ACC112 (cell line): Measurements from ENCODE around the gene PCGF5.
"Not testable (repeated sequence)": the region's sequence is repeated elsewhere in the genome, so short reads cannot be mapped to it uniquely, and the experiment has no call there.

Source experiments
- H2AFZ ChIP-seq: fragments of 200-600 bp; sonication (generic); one replicate; pipeline ENCODE4 v1.6.0; 2017; ENCODE audit warnings: antibody characterized with exemption, low read length; ENCODE audit not compliant: unreplicated experiment
- H3K27ac ChIP-seq: fragments of 200-600 bp; sonication (generic); 2 replicates; pipeline ENCODE4 v1.5.1; 2014; ENCODE audit warnings: low read depth, mild to moderate bottlenecking, antibody characterized with exemption, low read length, moderate library complexity
- H3K27me3 ChIP-seq: fragments of 200-600 bp; sonication (generic); 2 replicates; pipeline ENCODE4 v1.6.1; 2014; ENCODE audit warnings: mild to moderate bottlenecking, antibody characterized with exemption, low read length, moderate library complexity, mixed read lengths; ENCODE audit not compliant: insufficient read depth
- H3K36me3 ChIP-seq: fragments of 200-600 bp; sonication (generic); 2 replicates; pipeline ENCODE4 v1.6.1; 2016; ENCODE audit warnings: mild to moderate bottlenecking, antibody characterized with exemption, low read length, moderate library complexity, mixed read lengths; ENCODE audit not compliant: insufficient read depth
- H3K4me1 ChIP-seq: fragments of 200-600 bp; sonication (generic); one replicate; pipeline ENCODE4 v1.6.1; 2016; ENCODE audit warnings: low read length, mixed read lengths; ENCODE audit not compliant: insufficient read depth, unreplicated experiment, control insufficient read depth
- H3K4me3 ChIP-seq: fragments of 200-600 bp; sonication (generic); 2 replicates; pipeline ENCODE4 v1.5.1; 2014; ENCODE audit warnings: mild to moderate bottlenecking, low read depth, low read length
- H3K79me2 ChIP-seq: fragments of 200-600 bp; sonication (generic); one replicate; pipeline ENCODE4 v1.6.0; 2016; ENCODE audit warnings: low read length; ENCODE audit not compliant: control insufficient read depth, unreplicated experiment, insufficient read depth

The PCGF5 gene

DNA sequence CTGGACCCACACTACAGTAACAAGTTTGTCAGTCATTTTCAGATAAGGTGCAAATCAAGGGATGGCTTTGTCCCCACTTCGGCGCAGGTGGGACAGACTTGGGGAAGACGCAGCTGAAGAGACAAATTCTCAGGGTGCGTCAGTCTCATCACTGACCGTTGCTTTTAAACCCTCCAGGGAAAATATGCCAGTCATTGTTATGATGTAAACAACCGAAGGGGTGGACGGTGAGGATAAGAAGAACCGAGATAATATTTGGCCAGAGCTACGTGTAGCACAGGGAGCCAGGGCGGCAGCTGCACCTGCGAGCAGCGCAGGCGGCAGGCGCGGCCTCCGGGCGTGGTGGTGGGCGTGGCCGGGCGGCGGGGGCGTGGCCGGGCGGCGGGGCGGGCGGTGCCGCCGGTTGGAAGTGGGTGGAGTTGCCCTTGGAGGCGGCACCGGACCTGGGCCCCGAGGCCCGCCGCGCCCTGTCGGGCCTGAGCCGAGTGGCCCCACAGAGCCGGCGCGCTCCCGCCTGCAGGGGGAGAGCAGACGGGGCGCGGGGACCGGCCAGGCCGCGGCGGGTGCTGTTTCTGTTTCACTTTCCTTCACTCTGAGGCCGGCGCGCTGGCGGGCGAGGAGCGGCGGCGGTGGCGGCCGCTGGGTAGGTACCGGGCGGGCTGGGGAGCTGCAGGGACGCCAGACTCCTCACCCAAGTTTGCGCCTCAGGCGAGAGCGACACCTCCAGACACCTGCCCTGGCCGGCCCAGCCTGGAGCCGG is at the start of gene PCGF5:
Gene PCGF5, plus strand, starts transcription at position 470 of the 760 bp plus-strand sequence. CDS start 2,209 bp downstream, outside the sequence.
- H3K27me3 ChIP-seq, result no peaks in the 10 kb centered on the region
- peak within 1 kb of the TSS; percentile 69; the same call in 1 of the 2 replicates for H3K27ac ChIP-seq
- H3K36me3 ChIP-seq, result peaks cover 3% of the 10 kb centered on the region; the same call in 1 of the 2 replicates
- peaks cover 29% of the 10 kb centered on the region for H3K4me1 ChIP-seq
- H3K79me2 ChIP-seq, result peaks cover 38% of the 10 kb centered on the region
- peak within 1 kb of the TSS; percentile 93 for H2AFZ ChIP-seq
- peak within 1 kb of the TSS; percentile 99 for H3K4me3 ChIP-seq

GRCh38 chr10:91171485-91171884 is 49.0 kb upstream of the PCGF5 start:
- Histone ChIP-seq H3K79me2 (peaks cover 37% of the 10 kb centered on the region), H3K27ac (no peak overlapping the region), H3K4me1 (no peaks in the 10 kb centered on the region), H3K36me3 (no peaks in the 10 kb centered on the region), H3K27me3 (no peaks in the 10 kb centered on the region), H3K4me3 (no peak overlapping the region), H2AFZ (no peak overlapping the region)

GRCh38 chr10:91172348-91172747 is 48.1 kb upstream of the PCGF5 start:
- peaks cover 28% of the 10 kb centered on the region for H3K79me2 ChIP-seq
- no peaks in the 10 kb centered on the region for H3K27me3 ChIP-seq
- no peak overlapping the region for H3K4me3 ChIP-seq
- H3K27ac ChIP-seq, result no peak overlapping the region
- no peak overlapping the region for H2AFZ ChIP-seq
- no peaks in the 10 kb centered on the region for H3K36me3 ChIP-seq
- no peaks in the 10 kb centered on the region for H3K4me1 ChIP-seq

GRCh38 chr10:91185239-91185875 is 35.1 kb upstream of the PCGF5 start:
- Histone ChIP-seq H3K79me2 (peaks cover 65% of the 10 kb centered on the region), H3K4me3 (no peak overlapping the region), H3K27ac (peak overlapping the region; percentile 44; the same call in 1 of the 2 replicates), H2AFZ (no peak overlapping the region), H3K4me1 (peaks cover 23% of the 10 kb centered on the region), H3K27me3 (no peaks in the 10 kb centered on the region), H3K36me3 (no peaks in the 10 kb centered on the region)

- peaks cover 59% of the 10 kb centered on the region for H3K79me2 ChIP-seq
These were observed 33.3 kb upstream of the PCGF5 start for GRCh38 chr10:91187156-91187555.

DNA sequence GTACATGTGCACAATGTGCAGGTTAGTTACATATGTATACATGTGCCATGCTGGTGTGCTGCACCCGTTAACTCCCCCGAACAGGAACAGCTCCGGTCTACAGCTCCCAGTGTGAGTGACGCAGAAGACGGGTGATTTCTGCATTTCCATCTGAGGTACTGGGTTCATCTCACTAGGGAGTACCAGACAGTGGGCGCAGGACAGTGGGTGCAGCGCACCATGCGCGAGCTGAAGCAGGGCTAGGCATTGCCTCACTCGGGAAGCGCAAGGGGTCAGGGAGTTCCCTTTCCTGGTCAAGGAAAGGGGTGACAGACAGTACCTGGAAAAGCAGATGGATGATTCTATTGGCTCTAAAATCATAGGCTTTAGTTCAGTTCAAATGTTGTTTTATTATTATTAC is 32.5 kb upstream of the PCGF5 start:
- H3K4me3 ChIP-seq, H3K27ac ChIP-seq, H2AFZ ChIP-seq, H3K27me3 ChIP-seq, H3K36me3 ChIP-seq: not testable (repeated sequence)
- Histone ChIP-seq H3K79me2 (peaks cover 56% of the 10 kb centered on the region), H3K4me1 (peaks cover 36% of the 10 kb centered on the region)

More at GRCh38 chr10:91187156-91187555, 33.3 kb upstream of the PCGF5 start:
- Histone ChIP-seq H2AFZ (no peak overlapping the region), H3K36me3 (no peaks in the 10 kb centered on the region), H3K27ac (no peak overlapping the region), H3K27me3 (no peaks in the 10 kb centered on the region), H3K4me1 (peaks cover 36% of the 10 kb centered on the region), H3K4me3 (no peak overlapping the region)

GRCh38 chr10:91188889-91189288 is 31.6 kb upstream of the PCGF5 start:
- Histone ChIP-seq H3K27ac (no peak overlapping the region), H3K27me3 (no peaks in the 10 kb centered on the region), H3K4me3 (no peak overlapping the region), H3K79me2 (peaks cover 47% of the 10 kb centered on the region), H2AFZ (no peak overlapping the region), H3K36me3 (no peaks in the 10 kb centered on the region), H3K4me1 (peaks cover 36% of the 10 kb centered on the region)

DNA sequence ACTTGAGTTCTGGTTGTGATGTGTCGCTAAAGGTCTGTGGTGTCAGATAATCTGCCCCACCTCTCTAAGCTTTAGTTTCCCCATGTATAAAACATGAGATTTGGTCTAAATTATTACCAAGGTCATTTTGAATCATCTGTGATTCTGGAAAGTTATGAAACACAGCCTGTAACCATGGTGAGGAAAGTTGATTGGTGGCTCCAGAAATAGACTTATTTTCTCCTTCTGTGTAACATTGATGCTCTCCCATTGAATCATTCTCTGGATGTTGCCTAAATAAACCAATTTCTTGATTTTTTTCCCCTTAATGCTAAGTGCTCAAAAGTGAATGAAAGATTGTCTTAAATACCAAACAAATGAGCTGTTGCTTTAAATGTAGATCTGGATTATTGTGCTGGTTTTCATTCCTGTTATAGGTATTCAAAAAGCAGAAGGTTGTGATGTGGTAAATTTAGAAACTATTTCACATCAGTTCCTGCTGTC is 30.0 kb upstream of the PCGF5 start:
- peaks cover 36% of the 10 kb centered on the region for H3K79me2 ChIP-seq
- no peak overlapping the region for H2AFZ ChIP-seq
- peak overlapping the region; percentile 89 for H3K27ac ChIP-seq
- no peaks in the 10 kb centered on the region for H3K27me3 ChIP-seq
- peaks cover 39% of the 10 kb centered on the region for H3K4me1 ChIP-seq
- no peaks in the 10 kb centered on the region for H3K36me3 ChIP-seq
- H3K4me3 ChIP-seq, result peak overlapping the region; percentile 0; the same call in 1 of the 2 replicates

DNA sequence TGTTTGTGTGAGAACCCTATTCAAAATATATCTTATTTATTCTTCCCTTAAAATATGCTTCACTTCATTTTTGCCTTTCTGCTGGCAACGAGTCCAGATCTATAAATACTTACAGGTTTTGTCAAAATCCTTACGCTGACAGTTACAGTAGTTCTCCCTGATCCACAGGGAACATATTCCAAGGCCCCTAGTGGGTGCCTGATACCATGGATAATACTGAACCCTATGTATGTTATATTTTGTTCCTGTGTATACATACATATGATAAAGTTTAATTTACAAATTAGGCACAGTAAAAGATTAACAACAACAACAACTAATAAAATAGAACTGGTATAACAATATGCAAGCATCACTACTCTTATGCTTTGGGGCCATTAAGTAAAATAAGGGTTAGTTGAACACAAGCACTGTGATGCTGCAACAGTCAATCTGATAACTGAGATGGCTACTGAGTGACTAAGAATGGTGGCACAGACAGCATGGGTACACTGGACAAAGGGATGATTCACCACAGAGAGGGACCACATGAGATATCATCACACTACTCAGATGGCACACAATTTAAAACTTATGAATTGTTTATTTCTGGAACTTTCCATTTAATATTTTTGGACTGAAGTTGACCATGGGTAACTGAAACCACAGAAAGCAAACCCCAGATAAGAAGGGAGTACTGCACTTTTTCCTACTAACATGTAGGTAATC is 29.4 kb upstream of the PCGF5 start:
- peaks cover 35% of the 10 kb centered on the region for H3K79me2 ChIP-seq
- H2AFZ ChIP-seq, result no peak overlapping the region
- H3K4me1 ChIP-seq, result peaks cover 34% of the 10 kb centered on the region
- H3K27ac ChIP-seq, result peak overlapping the region; percentile 89
- peak overlapping the region; percentile 0; the same call in 1 of the 2 replicates for H3K4me3 ChIP-seq
- no peaks in the 10 kb centered on the region for H3K27me3 ChIP-seq
- H3K36me3 ChIP-seq, result no peaks in the 10 kb centered on the region

DNA sequence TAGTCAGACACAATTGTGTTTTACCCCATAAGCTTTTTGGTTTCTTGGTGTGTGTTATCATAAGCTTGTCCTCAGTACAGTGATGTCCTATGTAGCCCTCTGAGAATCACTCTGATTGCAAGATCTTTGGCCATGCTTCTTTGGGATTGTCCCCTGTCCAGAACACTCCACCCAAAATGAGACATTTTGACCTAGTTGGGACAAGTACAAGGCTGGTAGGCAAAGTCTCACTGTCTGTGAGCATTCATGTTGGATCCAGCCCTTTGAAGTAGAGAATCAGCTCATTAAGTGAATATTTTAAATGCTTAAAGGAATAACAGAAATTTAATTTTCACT is 28.9 kb upstream of the PCGF5 start:
- H3K4me3 ChIP-seq, result peak overlapping the region; percentile 0; the same call in 1 of the 2 replicates
- peaks cover 34% of the 10 kb centered on the region for H3K4me1 ChIP-seq
- peak overlapping the region; percentile 89 for H3K27ac ChIP-seq
- H2AFZ ChIP-seq, result no peak overlapping the region
- no peaks in the 10 kb centered on the region for H3K27me3 ChIP-seq
- no peaks in the 10 kb centered on the region for H3K36me3 ChIP-seq
- H3K79me2 ChIP-seq, result peaks cover 36% of the 10 kb centered on the region
